HG02798 (cell line): Measurements from ENCODE around the gene CACNB4.
"Not testable (repeated sequence)": the region's sequence is repeated elsewhere in the genome, so short reads cannot be mapped to it uniquely, and the experiment has no call there.

Source experiments
- ATAC-seq: cut with Tn5 transposase; IDR thresholded peaks from one replicate; pipeline ENCODE4 v1.9.1; 2021; ENCODE audit warnings: mild to moderate bottlenecking; ENCODE audit not compliant: unreplicated experiment, poor library complexity

The CACNB4 gene

GRCh38 chr2:152098496-152099366, at the start of gene CACNB4:
Gene CACNB4, minus strand, starts transcription at chr2:152099044.
- peak; percentile 44 for ATAC-seq

- ATAC-seq: peak; percentile 74
Observed at GRCh38 chr2:152134488-152135280, 35.8 kb upstream of the CACNB4 start.

GRCh38 chr2:152132306-152132705, 33.5 kb upstream of the CACNB4 start:
- no peak for ATAC-seq

- ATAC-seq: no peak
Observed at GRCh38 chr2:152127628-152128027, 28.8 kb upstream of the CACNB4 start.

GRCh38 chr2:152126664-152127063, 27.8 kb upstream of the CACNB4 start:
- no peak for ATAC-seq

- no peak for ATAC-seq
Observed at GRCh38 chr2:152122161-152122560, 23.3 kb upstream of the CACNB4 start.

GRCh38 chr2:152120430-152120829, 21.6 kb upstream of the CACNB4 start:
- ATAC-seq: no peak

GRCh38 chr2:152115952-152116351, 17.1 kb upstream of the CACNB4 start:
- no peak for ATAC-seq

- no peak for ATAC-seq
Observed at GRCh38 chr2:152114366-152114765, 15.5 kb upstream of the CACNB4 start.

- not testable (repeated sequence) for ATAC-seq
Observed at GRCh38 chr2:152107140-152107539, 8.3 kb upstream of the CACNB4 start.

- no peak for ATAC-seq
Observed at GRCh38 chr2:152106464-152106863, 7.6 kb upstream of the CACNB4 start.

- no peak for ATAC-seq
Observed at GRCh38 chr2:152103271-152103670, 4.4 kb upstream of the CACNB4 start.

GRCh38 chr2:152100961-152101360, 2.1 kb upstream of the CACNB4 start:
- ATAC-seq: no peak

GRCh38 chr2:152099367-152100050, 665 bp upstream of the CACNB4 start:
- ATAC-seq: no peak

GRCh38 chr2:152097801-152098495, 896 bp downstream of the CACNB4 start:
- ATAC-seq: no peak

GRCh38 chr2:152097290-152097800, 1.5 kb downstream of the CACNB4 start:
- ATAC-seq: no peak

- ATAC-seq: no peak
Observed at GRCh38 chr2:152095146-152095545, 3.7 kb downstream of the CACNB4 start.

- no peak for ATAC-seq
Observed at GRCh38 chr2:152094014-152094413, 4.8 kb downstream of the CACNB4 start.

GRCh38 chr2:152093464-152093863, 5.4 kb downstream of the CACNB4 start:
- no peak for ATAC-seq

- ATAC-seq: no peak
Observed at GRCh38 chr2:152092095-152092494, 6.7 kb downstream of the CACNB4 start.
